ENCODE data around the gene NES. TPM values are rescaled to one million over a fixed set of nuclear protein-coding genes. Genes with fewer than 3 reads are reported as not detected.
A peak's percentile ranks its signal among the peaks of the same experiment; 100 is the strongest.

Gene NES
- total and polyA plus RNA-seq, 4 donors: 0.15 to 3.1 (median 1.9) TPM

GRCh38 chr1:156659988-156660751, 17.0 kb downstream of the NES start:
- WGBS: 20% methylated on average over 38 of the region's 38 CpGs
- TF ChIP-seq RXRA (IDR thresholded peaks at IDR 0.05) (peak; percentile 8 to 20), SP1 (IDR thresholded peaks at IDR 0.05) (peak; percentile 29), ZBTB33 (IDR thresholded peaks at IDR 0.05) (no peak), JUND (IDR thresholded peaks at IDR 0.05) (peak; percentile 22 to 91), YY1 (IDR thresholded peaks at IDR 0.05) (no peak), ATF3 (IDR thresholded peaks at IDR 0.05) (no peak), GABPA (IDR thresholded peaks at IDR 0.05 in 1 of 2, conservative IDR thresholded peaks at IDR 0.05 in 1 of 2) (peak in 1 of 2 donors; percentile 60), CTCF (IDR thresholded peaks at IDR 0.05; ENCODE audit: low read depth, low read length, missing input control) (peak; percentile 95), RAD21 (IDR thresholded peaks at IDR 0.05) (peak; percentile 87 to 89), TAF1 (conservative IDR thresholded peaks at IDR 0.05) (no peak), EGR1 (IDR thresholded peaks at IDR 0.05; ENCODE audit: low read depth in 2 of 2) (no peak), HNF4G (IDR thresholded peaks at IDR 0.05) (no peak), FOXA2 (IDR thresholded peaks at IDR 0.05) (no peak), REST (IDR thresholded peaks at IDR 0.05) (no peak), HNF4A (conservative IDR thresholded peaks at IDR 0.05) (no peak)
- DNase-seq (ENCODE audit: low spot score): peak; percentile 90
- Histone ChIP-seq H3K27me3 (ENCODE audit: control insufficient read depth in 4 of 4, insufficient read depth in 4 of 4, low read length in 3 of 4) (peaks cover 0 to 6% (median 3%) of the 10 kb centered on the region in 4 donors), H3K9me3 (ENCODE audit: control insufficient read depth in 4 of 4, low read length in 3 of 4) (no peaks in the 10 kb centered on the region), H3K9ac (ENCODE audit: low read depth in 1 of 2, low read length in 2 of 2) (no peak overlapping the region), H3K36me3 (ENCODE audit: control insufficient read depth in 4 of 4, insufficient read depth in 3 of 4, low read depth in 1 of 4, low read length in 3 of 4) (no peaks in the 10 kb centered on the region), H3K4me3 (ENCODE audit: low read depth in 1 of 3, low read length in 3 of 3) (no peak overlapping the region), H3K27ac (ENCODE audit: low read depth in 1 of 2, low read length in 2 of 2) (peak overlapping the region; percentile 22 to 49), H3K4me1 (ENCODE audit: control insufficient read depth in 4 of 4, insufficient read depth in 4 of 4, low read length in 3 of 4) (peaks cover 0 to 31% (median 19%) of the 10 kb centered on the region in 4 donors)
